GM21360 (cell line): ENCODE data around the gene APBA2.
"Not testable (repeated sequence)": the region's sequence is repeated elsewhere in the genome, so short reads cannot be mapped to it uniquely, and the experiment has no call there.

Experiments
- ATAC-seq: cut with Tn5 transposase; IDR thresholded peaks from one replicate; pipeline ENCODE4 v1.9.1; 2021; ENCODE audit warnings: mild to moderate bottlenecking, moderate library complexity; ENCODE audit not compliant: unreplicated experiment

Gene APBA2

DNA sequence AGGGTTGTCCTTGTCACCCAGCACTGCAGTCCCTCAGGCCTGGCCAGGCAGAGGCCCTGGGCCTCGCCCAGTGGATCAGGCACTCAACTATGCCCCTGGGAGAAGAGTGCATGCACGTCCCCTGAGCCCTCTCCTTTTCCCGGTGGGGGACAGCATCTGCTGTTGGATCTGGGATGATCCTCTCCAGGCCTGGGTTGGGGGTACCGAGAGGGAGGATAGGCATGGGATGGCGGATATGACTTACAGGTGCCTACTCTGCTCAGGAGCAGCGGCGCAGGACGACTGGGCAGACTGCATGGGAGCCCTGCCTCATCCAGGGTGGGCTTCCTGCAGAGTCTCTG lies 9.0 kb upstream of the APBA2 start:
- no peak for ATAC-seq

DNA sequence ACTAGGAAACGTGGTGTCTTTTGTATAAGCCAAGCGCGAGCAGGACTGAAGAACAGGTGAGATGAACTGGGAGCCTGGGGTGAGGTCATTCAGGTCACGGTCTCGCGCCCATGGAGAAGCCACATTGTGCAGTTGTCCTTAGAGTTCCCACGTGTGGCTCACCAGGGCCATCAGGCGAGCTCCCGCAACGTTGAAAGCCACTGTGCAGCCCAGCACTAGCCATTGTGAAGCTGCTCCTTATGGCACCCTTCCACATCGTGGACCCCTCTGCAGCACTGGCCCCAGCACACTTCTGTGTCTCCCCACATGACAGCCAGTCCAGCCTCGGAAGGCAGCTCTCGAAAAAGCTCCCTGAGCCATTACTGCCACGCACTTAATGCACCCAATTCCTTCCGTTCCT lies 7.6 kb upstream of the APBA2 start:
- no peak for ATAC-seq

DNA sequence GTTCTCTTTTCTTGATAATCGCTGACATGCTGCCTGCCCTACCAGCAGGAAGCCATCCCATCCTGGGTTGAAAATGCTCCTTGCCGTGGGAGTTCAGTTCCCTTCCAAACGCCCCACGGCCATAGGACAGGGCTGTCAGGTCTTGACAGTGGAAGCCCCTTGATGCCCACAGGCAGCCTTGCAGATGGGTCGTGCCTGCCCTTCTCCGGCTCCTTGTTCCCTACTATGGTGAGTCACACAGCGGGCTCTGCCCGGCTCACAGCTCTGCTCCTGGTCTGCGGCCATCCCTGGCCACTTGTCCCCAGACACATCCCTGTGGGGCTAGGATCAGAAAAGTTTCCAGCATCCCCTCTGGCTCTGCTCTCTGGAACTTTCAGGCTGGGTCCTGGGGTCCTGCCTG lies 6.2 kb upstream of the APBA2 start:
- no peak for ATAC-seq

DNA sequence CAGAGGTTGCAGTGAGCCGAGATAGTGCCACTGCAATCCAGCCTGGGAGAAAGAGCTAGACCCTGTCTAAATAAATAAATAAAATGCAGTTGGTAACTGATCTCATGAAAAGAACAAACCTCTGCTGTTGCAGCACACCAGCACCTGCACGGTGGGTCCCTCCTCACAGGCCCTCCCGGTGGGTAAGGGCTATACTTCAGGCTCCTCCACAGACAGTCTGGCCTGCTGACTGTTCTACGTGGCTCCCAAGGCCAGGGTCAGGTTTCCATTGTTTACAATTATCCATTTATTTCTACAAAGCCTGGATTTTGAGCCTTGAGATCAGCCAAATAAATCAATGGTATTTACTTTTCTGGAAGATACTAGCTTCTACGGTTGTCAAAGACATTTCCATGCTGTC lies 5.1 kb upstream of the APBA2 start:
- ATAC-seq = no peak

DNA sequence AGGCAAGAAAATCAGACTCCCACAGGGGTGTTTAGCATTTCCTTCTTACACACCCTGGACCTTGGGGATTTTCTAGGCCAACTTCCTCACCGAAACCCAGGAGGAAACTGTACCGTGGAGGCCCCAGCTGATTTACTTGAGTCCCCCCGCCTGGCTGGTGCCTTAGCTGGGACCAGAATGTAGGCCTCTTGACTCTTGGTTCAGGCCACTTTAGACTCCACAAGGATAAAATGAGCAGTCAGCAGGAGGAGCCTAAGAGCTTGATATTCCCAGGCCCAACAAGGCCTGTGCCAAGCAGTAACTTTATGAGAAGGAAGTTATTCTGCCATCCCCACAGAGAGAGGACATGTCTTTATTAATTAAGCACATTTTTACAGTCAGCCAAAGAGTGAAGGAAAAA lies 4.6 kb upstream of the APBA2 start:
- no peak for ATAC-seq

DNA sequence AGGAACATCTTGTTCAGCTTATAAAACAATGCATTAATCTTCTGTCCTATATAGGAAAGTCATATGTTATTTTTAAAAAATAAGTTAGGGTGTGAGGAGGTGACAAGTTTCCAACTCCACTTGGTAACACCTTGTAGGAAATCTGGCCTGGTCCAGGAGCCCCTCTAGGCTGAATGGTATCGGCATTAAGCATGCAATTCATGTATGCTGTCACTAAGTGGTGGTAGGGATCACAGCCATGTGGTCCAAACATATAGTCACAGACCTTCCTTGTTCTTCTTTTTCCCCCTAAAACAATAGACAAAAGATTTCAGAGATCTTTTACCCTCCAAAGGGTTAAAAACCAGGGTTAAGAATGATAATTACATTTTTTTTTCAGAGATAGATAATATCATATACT lies 4.2 kb upstream of the APBA2 start:
- no peak for ATAC-seq

DNA sequence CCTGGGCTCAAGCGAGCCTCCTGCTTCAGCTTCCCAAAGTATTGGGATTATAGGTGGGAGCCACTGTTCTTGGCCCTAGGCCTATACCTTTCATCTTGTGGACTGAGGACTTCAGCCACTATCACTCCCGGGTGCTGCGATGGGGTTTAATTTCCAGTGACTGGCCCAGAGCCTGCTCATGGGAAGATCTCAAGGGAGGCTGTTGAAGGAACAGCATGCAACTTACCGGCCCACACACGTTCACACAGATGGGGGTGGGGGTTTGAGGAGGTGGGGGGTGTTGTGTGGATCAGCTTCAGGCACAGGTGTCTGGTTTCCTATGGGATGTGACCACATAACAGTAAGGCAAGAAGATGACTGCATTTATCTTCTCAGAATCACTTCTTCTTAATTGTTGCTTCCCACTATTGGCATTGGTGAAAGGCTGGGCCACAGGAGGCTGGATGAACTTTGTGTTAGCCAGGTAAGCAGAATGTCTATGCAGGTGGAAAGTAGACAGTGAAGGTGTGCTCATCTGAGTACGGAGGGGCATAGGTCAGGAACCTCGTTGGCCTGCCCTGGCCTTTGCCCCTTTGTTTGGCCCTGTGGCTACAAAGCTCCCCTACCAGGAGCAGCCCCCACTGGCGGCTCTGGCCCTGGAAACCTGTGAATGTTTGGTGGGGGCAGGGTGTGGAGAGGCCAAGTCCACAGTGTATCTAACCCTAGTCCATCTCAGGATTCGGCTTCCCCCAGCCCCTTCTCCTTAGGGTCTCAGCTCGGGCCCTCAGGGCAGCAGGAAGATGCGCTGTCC lies 1.4 kb upstream of the APBA2 start:
- ATAC-seq = no peak

DNA sequence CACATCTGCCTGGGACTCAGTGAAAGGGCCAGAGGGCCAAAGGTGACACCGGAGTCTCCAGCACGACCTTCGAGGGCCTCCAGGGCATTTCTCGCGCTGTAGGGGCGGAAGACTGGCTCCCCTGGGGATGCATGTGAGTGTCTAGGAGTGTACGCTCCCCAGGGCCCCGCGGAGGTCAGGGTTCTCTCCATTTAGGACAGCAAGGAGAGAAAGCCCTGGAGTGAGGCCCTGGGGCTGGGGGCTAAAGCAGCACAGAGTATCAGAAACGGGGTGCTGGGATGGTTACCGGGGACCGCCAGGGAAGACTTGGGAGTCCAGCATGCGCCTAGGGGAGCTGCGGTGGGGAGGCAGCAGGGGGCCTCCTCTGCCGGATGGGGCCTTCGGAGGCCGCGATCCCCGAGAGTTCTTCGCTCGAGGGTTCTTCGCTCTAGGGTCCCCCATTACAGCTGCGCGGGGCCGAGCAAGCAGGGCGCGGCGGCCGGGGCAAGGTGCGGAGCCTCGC lies 595 bp upstream of the APBA2 start:
- no peak for ATAC-seq

DNA sequence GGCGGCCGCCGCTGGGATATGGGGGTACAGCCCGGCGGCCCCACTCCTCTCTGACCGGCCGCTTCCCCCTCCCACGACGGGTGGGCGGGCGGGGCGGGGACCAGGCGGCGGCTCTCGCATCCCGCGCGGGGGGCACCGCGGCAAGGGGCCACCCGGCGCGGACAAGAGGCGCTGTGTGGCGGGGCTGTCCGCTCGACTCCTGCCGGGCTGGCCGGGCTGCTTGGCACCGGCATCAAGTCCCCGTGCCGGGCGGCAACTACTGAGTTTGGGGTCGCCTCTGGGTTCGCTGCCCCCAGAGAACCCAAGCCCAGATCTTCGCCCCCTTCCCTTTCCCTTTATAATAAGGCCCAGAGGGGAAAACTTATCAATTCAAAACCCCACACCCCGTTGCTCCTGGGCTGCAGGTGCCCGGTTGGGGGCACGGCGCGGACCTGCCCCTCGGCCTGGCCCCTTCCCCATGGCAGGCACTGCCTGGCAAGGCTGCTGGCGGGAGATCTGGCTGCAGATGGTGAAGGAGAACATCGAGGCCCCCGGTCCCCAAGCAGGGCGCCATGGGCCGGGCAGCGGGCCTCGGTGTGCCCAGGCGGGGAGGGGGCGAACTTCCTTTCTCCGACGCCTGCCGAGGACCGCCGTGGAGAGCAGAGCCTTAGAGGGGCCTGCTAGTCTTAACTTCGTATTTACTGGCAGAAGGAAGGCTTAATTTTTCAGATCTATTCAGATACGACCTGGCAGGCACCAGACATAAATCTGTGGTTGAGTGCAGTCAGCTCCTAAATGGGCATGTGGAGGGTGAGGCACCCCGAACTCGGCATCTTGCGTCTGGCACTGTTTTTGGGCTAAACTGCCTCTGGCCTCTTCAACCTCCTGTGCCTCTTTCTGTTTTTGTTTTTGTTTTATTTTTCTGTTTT lies 911 bp downstream of the APBA2 start:
- ATAC-seq = no peak

DNA sequence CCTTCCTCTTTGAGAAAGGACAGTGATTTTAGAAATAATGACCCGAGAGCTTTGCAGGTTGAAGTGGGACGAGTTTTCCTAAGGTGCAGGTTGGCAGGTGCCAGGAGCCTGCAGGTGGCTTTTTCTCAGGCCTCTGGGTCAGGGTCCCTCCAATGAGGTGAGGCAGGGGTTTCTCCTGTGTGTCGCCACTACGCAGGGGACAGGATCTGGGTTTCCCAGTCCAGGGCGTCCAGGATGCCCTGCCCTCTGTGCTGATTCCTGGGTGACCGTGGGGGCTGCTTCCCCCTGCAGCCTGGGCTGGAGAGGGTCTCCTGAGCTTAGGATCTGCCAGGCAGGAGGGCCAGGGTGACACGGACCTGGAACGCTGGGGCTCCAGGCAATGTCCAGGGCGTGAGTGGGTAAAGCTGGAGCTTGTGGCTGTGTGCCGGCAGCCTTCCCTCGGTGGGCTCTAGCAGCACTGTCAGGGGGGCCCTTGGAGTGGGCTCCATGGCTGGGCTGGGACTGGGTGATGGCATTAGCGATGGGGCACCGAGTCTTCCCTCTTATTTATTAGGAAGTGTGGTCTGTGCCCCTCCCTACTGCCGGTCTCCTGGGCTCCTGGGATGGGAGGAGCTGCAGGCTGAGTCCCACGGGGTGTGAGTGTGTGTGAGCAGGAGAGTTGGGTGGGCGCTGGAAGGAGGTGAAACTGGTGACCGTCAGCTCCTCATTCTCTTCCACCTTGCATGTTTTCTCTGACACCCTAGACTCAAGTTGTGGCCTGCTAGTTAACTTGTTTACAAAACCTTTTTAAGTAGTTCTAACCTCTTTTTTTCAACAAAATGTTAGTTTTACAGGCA lies 1.8 kb downstream of the APBA2 start:
- ATAC-seq = no peak

DNA sequence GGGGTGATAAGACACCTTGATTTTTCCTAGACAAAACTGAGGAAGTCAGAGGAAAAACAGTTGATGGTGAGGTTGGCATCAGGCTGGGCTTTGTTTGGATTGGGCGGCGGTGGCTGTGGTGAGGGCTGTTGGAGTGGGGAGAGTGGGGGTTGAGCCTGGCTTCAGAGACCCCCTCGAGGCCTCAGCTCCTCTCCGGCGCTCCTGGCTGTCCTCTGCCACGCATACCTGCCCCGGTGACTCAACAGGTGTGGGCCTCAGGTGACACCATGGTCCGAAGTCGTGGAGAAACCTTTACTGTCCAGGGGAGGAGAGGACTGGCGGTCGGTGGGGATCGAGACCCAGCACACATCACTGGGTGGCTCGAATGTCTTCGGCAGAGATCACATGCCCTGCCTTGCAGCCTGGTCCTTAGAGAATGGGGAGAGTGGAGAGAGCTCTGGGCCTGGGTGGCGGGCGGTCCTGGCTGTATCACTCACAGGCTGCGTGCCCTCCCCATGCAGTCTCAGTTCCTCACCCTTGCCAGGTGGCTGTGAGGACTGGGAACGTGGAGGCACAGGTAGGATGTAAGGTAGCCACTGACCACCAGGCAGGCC lies 2.6 kb downstream of the APBA2 start:
- no peak for ATAC-seq

DNA sequence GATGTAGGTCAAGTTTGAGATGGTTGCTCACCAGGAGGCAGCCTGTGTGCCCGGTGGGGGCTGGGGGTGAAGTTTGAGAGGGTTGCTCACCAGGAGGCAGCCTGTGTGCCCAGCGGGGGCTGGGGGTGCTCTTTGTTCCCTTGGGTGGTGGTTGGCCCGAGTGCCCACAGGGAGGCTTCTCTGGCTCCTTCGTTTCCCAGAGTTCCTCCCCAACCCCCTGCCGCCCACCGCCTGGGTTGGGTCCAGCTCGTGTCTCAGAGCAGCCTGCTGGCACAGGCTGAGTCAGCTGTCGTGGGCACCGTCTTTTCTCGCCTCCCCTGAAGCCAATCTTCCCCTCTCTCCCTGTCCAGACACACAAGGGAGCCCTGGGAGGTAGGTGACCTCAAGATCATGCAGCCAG lies 3.1 kb downstream of the APBA2 start:
- no peak for ATAC-seq

DNA sequence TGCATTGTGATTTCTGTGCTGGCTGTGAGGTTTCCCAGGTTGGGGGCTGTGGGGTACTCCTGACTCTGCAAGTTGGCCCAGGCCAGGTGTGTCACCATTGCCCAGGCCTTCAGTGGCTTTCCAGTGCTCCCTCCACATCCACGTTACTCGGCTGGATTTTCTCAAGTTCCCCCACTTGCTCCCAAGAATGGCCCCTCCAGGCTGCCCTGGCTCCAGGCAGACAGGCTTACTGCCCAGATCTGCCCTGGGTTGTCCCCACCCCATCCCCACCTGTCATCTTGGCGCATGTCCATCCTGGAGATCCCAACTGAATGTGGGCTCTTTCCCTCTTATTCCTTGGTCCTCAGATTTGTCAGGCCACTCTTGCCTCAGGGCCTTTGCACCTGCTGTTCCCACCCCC lies 3.6 kb downstream of the APBA2 start:
- no peak for ATAC-seq

DNA sequence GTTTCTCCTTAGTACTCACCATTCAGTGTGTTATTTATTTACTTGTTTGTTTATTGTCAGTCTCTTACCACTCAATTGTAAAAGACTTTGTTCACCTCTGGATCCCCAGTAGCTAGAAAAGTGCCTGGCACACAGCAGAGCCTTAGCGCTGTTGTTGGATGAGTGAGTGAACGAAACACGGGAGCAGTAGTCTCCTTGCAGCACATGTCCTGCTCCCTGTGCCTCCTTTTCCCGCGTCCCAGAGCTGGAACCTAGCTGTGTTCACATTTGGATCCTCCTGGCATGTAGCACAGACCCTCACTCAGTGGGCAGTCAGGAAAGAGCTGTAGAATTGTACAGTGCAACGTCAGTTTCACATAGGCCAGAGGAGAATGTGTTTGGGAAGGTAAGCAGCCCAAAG lies 4.1 kb downstream of the APBA2 start:
- not testable (repeated sequence) for ATAC-seq

DNA sequence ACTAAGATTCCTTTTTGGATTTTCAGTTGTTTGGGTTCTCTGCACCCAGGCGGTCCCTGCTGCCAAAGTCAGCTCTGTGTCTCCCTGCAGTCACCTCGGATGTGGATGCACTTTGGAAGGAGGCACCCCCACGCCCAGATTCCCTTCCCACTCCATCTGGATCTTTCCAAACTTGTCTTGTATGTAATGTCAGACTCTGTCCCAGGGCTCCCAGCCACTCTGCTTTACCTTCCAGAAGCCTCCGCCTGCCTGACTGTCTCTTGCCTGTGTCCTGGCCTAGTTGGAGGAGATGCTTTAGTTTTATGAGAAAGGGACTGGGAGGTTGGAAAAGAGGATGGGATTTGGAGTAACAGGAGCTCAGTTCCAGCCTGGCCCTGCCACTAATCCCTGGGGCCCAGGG lies 4.5 kb downstream of the APBA2 start:
- ATAC-seq = not testable (repeated sequence)

DNA sequence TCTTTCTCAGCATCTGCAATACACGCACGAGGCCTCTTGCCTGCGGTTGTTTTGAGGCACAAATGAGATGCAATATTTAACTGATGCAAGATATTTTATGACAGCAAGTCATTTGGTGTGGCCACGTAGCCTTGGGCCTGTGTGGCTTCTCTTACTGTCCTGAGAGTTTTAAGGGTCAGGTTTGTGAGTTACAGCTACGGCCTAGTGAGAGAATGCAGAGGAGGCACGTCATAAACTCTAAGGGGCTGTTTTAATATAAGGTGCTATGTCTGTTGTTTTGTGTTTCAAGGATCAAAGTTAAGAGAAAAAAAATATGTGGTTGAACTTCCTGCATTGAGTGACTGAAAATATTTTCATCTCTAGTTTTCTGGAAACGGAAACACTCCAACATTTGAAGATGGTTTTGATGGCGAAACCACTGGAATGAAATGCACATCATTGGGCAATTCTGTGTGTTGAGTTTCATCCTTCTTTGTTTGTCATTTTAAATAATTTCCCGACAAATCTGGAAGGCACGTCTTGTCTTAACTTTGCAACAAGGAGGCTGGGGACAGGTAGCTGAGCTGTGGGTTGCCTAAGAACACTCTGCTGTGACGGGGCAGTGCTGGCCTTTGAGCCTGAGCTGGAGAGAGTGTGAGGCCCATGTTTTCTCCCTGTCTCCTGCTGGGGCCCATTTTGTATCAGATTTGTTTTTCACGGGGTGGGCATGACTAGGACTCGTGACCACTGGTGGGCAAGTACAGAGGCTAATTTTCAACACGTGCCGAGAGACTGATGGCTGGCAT lies 5.1 kb downstream of the APBA2 start:
- ATAC-seq = no peak

DNA sequence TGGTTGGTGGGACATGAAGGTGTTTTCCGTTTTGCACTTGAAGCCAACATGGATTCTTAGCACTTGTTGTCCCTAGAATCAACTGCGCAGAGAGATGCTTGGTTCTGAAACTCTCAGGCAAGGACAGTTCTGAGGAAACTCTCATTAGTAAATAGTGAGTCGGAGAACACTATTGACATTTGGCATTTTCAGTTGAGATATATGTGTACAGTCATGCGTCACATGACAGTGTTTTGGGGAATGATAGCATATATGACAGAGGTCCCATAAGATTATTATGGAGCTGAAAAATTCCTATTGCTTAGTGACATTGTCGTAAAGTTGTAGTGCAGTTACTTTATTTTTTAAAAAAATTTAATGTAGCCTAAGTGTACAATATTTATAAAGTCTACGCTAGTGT lies 5.8 kb downstream of the APBA2 start:
- no peak for ATAC-seq

DNA sequence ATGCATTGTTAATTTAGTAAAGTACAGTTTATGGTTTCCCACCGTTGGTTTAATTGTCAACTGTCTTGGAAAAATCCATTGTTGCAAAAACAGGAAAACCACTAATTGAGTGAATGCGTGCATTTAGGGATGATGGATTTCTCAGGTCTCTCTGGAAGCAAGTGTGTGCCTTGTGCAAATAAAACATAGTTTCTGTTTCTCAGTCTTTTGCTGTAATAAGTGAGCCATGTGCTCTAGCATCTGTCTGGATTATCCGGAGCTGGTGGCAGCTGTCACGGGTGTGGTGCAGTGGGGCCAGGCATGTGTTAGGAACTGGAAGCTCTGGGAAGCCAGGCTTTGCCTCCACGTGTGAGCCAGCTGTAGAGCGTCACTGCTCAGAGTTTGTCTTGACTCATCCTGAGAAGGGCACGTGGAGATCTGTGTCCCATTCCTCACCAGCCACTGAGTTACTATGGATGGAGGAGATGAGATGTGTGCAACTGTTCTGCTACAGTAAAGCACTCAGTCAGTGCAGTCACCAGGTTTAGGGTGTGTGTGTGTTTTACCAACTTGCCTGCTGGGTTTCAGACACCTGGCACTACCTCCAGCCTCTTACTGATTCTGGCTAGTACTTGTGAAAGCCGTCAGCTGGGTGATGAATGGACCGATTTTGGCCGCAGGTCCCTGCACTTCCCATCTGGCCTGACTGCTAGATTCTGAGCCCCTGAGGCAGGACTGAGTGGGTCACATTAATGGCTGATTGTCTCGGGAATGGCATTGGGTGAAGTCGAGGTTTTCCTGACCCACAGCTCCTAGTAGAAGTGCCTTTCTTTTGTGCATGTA lies 7.2 kb downstream of the APBA2 start:
- no peak for ATAC-seq

DNA sequence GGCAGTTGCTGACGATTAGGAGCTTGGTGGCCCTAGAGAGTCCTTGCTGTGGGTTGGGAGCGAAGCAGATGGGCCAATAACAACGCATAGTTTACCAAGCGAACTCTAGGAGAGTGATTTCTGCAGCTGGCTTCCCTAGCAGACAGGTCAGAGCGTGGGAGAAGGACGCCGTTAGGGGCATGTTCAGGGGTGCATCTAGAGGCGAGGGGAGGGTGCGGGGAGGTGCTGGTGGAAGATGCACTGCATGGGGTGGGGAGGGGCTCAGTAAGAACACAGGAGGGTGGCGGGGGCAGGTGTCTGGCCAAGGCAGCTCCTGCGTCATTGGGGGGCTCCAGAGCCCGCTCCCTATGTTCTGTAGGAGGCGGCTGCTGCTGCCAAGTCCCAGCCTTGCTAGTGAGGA lies 8.9 kb downstream of the APBA2 start:
- ATAC-seq = no peak
